Lung (tissue), 12 donors: ENCODE measurements around the gene CEBPB. TPM values are rescaled to one million over a fixed set of nuclear protein-coding genes. Genes with fewer than 3 reads are reported as not detected.

Source experiments
- ATAC-seq: fragments of 200-7000 bp; cut with Tn5 transposase; one replicate; pipeline ENCODE4 v1.9.1; 2020; ENCODE audit warnings: moderate number of reproducible peaks; ENCODE audit not compliant: insufficient read depth, low FRiP score
- DNase-seq, 3 donors: peaks; one replicate each; pipeline ENCODE4 v3.0.0-alpha.2; 2013 to 2017
- H3K27ac ChIP-seq, 2 donors: one replicate each; pipeline ENCODE4 v1.5.1; 2013; ENCODE audit warnings: mild to moderate bottlenecking in 2 of 2, moderate library complexity in 2 of 2, control low read depth in 1 of 2, inconsistent platforms in 1 of 2, low read depth in 1 of 2, low read length in 1 of 2
- H3K27me3 ChIP-seq, 3 donors: one replicate each; pipeline ENCODE4 v1.5.1; 2013; ENCODE audit warnings: low read length in 2 of 3; ENCODE audit not compliant: control insufficient read depth in 3 of 3, insufficient read depth in 3 of 3
- H3K36me3 ChIP-seq, 4 donors: one replicate each; pipeline ENCODE4 v1.5.1; 2013; ENCODE audit warnings: low read length in 4 of 4, mild to moderate bottlenecking in 1 of 4, moderate library complexity in 1 of 4; ENCODE audit not compliant: control insufficient read depth in 4 of 4, insufficient read depth in 4 of 4
- H3K4me1 ChIP-seq, 5 donors: one replicate each; pipeline ENCODE4 v1.5.1; 2013; ENCODE audit warnings: low read length in 5 of 5, mild to moderate bottlenecking in 2 of 5, moderate library complexity in 1 of 5; ENCODE audit not compliant: control insufficient read depth in 5 of 5, insufficient read depth in 5 of 5
- H3K4me3 ChIP-seq: one replicate; pipeline ENCODE4 v1.5.1; 2013; ENCODE audit warnings: mild to moderate bottlenecking, control low read depth, moderate library complexity
- H3K9ac ChIP-seq, 2 donors: one replicate each; pipeline ENCODE4 v1.5.1; 2013; ENCODE audit warnings: low read length in 2 of 2, control low read depth in 1 of 2; ENCODE audit not compliant: insufficient read depth in 1 of 2
- H3K9me3 ChIP-seq, 4 donors: one replicate each; pipeline ENCODE4 v1.5.1; 2013; ENCODE audit warnings: low read length in 3 of 4, mild to moderate bottlenecking in 1 of 4, moderate library complexity in 1 of 4; ENCODE audit not compliant: control insufficient read depth in 4 of 4, insufficient read depth in 3 of 4
- WGBS, 2 donors: extraction: QIAGEN DNeasy Blood & Tissue Kit; methylation state at CpG; one replicate each; pipeline ENCODE4 v1.1.7; 2013; 5-methylcytosine and 5-hydroxymethylcytosine counted together
- polyA plus RNA-seq, 2 donors: library from polyadenylated mRNA; stranded (reverse); fragments of 200-250 nt; gene quantifications; one replicate each; pipeline ENCODE4 v1.2.1, GENCODE V29; 2013
- total RNA-seq, 2 donors: library from RNA; depleted of rRNA in 1 of 2; stranded (reverse); fragments of >200 nt in 1 of 2; gene quantifications; one replicate each; pipeline ENCODE4 v1.2.1, GENCODE V29; 2014 to 2021
- TF ChIP-seq, protein P1 (sequence below): IDR thresholded peaks from 2 replicates; pipeline ENCODE4 v1.5.1; 2012; ENCODE audit warnings: mild to moderate bottlenecking; ENCODE audit errors: control extremely low read depth, extremely low read depth
- donor health status: control.
- donor health status: control.
- donor health status: Bipolar disorder and iron deficiency.
- donor health status: healthy.
- donor health status: DM: yes; HTN: yes; CAD: no.

The CEBPB gene
- total and polyA plus RNA-seq, 4 donors = 53.2 to 296 (median 124) TPM

DNA sequence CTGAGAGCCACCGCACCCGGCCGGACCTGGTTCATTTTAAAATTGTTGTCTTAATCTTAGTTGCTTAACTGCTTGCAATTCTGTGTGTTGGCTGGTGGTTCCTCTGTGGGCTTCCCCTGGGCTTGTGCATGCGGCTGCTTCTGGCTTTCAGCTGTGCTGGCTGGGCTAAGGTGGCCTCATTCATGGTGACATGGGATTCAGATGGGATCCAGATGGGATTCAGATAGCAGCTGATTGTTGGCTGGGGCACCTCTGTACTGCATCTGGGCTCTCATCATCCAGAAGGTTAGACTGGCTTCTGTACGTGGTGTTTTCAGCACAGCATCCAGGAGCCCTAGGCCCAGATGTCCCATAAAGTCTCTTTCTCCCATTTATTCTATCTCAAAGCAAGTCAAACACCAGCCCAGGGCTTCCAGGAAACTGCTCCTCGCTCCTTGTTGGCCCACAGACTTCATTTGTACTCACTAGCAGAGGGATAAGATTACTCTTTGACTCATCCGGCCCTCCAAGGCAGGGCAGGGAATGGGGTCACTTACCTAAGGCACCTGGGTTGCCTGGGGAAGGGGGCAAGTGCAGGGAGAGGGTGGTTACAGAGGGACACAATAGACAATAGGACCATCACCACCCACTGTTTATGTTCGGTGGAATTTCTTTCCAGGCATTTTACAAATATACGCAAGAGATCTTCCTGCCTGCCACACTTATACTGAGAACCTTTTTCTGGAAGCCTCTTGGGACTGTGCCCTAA lies 26.9 kb upstream of the CEBPB start:
- peaks cover 0 to 10% (median 2%) of the 10 kb centered on the region in 5 donors for H3K4me1 ChIP-seq
- no peak overlapping the region for H3K4me3 ChIP-seq
- TF ChIP-seq, protein P1, sequence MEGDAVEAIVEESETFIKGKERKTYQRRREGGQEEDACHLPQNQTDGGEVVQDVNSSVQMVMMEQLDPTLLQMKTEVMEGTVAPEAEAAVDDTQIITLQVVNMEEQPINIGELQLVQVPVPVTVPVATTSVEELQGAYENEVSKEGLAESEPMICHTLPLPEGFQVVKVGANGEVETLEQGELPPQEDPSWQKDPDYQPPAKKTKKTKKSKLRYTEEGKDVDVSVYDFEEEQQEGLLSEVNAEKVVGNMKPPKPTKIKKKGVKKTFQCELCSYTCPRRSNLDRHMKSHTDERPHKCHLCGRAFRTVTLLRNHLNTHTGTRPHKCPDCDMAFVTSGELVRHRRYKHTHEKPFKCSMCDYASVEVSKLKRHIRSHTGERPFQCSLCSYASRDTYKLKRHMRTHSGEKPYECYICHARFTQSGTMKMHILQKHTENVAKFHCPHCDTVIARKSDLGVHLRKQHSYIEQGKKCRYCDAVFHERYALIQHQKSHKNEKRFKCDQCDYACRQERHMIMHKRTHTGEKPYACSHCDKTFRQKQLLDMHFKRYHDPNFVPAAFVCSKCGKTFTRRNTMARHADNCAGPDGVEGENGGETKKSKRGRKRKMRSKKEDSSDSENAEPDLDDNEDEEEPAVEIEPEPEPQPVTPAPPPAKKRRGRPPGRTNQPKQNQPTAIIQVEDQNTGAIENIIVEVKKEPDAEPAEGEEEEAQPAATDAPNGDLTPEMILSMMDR = no peak
- peak overlapping the region; percentile 8 to 59 for H3K27ac ChIP-seq
- H3K9me3 ChIP-seq = no peaks in the 10 kb centered on the region
- no peak overlapping the region for H3K9ac ChIP-seq
- no peaks in the 10 kb centered on the region for H3K27me3 ChIP-seq
- 57 to 70% methylated on average over 9 of the region's 9 CpGs for WGBS, 2 donors
- H3K36me3 ChIP-seq = no peaks in the 10 kb centered on the region
- DNase-seq = no peak
- no peak for ATAC-seq

DNA sequence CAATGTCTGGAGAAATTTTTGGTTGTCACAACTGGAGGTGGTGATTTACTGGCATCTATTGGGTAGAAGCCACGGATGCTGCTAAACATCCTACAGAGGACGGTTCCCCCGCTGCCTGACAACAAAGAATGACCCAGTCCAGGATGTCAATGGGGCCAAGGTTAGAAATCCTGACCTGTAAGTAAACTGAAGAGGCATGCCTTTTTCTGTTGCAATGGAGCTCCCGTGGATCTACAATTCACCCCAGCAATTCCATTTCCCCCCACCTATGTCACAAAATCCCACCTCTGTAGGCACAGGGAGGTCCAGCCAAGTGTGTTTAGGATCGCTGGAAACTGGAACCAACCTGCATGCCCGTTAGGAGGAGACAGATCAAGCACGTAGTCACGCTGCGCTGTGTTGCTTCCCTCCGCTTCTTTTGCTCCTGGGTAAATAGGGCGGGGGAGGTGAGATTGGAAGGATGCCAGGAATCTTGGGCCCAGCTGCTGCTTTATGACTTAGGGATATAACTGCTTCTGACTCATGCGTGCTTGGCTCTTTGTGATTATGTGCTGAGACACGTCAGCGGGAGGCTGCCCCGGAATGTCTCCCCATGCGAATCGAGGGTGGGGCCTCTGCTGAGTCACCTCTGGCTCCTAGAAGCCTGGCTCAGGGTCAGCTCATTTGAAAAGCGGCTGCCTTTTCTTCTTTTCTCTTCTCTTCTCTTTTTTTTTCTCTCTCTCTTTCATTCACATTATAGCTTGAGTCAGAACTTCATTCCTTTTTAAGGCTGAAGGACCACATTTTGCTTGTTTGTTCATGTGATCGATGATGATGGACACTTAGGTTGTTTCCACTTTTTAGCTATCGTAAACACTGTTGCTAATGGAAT lies 24.7 kb upstream of the CEBPB start:
- no peaks in the 10 kb centered on the region for H3K36me3 ChIP-seq
- ATAC-seq = peak; percentile 88
- H3K27ac ChIP-seq = peak overlapping the region; percentile 93 to 96
- peaks cover 0 to 10% (median 0%) of the 10 kb centered on the region in 5 donors for H3K4me1 ChIP-seq
- H3K9me3 ChIP-seq = no peaks in the 10 kb centered on the region
- WGBS, 2 donors = 5 to 8% methylated on average over 20 of the region's 20 CpGs
- H3K4me3 ChIP-seq = no peak overlapping the region
- TF ChIP-seq, protein P1 = no peak
- no peaks in the 10 kb centered on the region for H3K27me3 ChIP-seq
- peak overlapping the region in 1 of 2 donors; percentile 89 for H3K9ac ChIP-seq
- peak; percentile 97 to 99 (median 99) for DNase-seq

DNA sequence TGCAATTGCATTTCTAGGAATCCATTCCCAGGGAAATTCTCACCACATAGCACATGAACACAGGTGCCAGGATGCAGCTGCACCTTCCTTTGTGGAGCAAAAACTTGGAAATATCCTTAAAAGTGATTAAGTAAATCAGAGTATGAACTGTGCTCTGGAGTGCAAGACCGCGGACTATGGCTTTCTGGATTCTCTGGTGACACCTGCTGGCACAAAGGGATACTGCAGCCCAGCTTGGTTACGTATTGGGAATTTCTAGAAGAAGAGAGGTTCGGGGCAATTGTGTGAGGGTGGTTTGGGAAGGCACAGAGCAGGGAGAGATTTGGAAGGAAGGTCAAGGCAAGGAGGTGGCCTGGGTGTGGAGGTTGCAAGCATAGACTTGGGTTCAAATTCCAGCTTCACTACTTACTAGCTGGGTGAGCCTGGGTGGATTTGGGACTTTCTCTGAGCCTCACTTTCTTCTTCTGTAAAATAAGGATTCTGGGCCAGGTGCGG lies 21.3 kb upstream of the CEBPB start:
- 22 to 24% methylated on average over 5 of the region's 5 CpGs for WGBS, 2 donors
- Histone ChIP-seq H3K4me3 (no peak overlapping the region), H3K4me1 (peaks cover 0 to 23% (median 5%) of the 10 kb centered on the region in 5 donors), H3K27ac (no peak overlapping the region), H3K9ac (no peak overlapping the region), H3K9me3 (no peaks in the 10 kb centered on the region), H3K27me3 (no peaks in the 10 kb centered on the region), H3K36me3 (no peaks in the 10 kb centered on the region)
- TF ChIP-seq, protein P1 = peak; percentile 99
- ATAC-seq (peak; percentile 27), DNase-seq (peak; percentile 78 to 81 (median 79))
